Uterus (tissue), 4 donors: ENCODE measurements around the gene RAN. TPM values are rescaled to one million over a fixed set of nuclear protein-coding genes. Genes with fewer than 3 reads are reported as not detected.

ENCODE experiments used
- DNase-seq, 2 donors: peaks; one replicate each; pipeline ENCODE4 v3.0.0-alpha.2; 2019 to 2020
- H3K27ac ChIP-seq, 2 donors: fragments of 200-600 bp; sonication (generic); 1 replicate in 1 of 2; 2 replicates in 1 of 2; pipeline ENCODE4 v1.5.1; 2016 to 2018
- H3K27me3 ChIP-seq, 2 donors: fragments of 200-600 bp; sonication (generic); one replicate each; pipeline ENCODE4 v1.5.1; 2018 to 2019; ENCODE audit warnings: control low read depth in 1 of 2
- H3K36me3 ChIP-seq, 2 donors: fragments of 200-600 bp; sonication (generic); one replicate each; pipeline ENCODE4 v1.5.1; 2019; ENCODE audit warnings: control low read depth in 1 of 2
- H3K4me1 ChIP-seq, 2 donors: fragments of 200-600 bp; sonication (generic); one replicate each; pipeline ENCODE4 v1.5.1; 2018 to 2019; ENCODE audit warnings: control low read depth in 1 of 2
- H3K4me3 ChIP-seq, 2 donors: fragments of 200-600 bp; sonication (generic); 1 replicate in 1 of 2; 2 replicates in 1 of 2; pipeline ENCODE4 v1.5.1; 2018 to 2019; ENCODE audit warnings: mild to moderate bottlenecking in 1 of 2
- H3K9me3 ChIP-seq, 2 donors: fragments of 200-600 bp; sonication (generic); one replicate each; pipeline ENCODE4 v1.5.1; 2019; ENCODE audit warnings: control low read depth in 1 of 2
- CTCF ChIP-seq, 4 experiments: fragments of 200-600 bp in 2 of 4; fragments of 450-650 bp in 2 of 4; sonication (generic) in 2 of 4; IDR thresholded peaks; one replicate each; pipeline ENCODE4 v1.5.1; 2016 to 2019; ENCODE audit warnings: antibody characterized with exemption in 4 of 4, mild to moderate bottlenecking in 2 of 4, moderate library complexity in 1 of 4
- POLR2A ChIP-seq, 2 donors: fragments of 450-650 bp; IDR thresholded peaks; one replicate each; pipeline ENCODE4 v1.6.1; 2016; ENCODE audit warnings: antibody characterized with exemption in 2 of 2, mild to moderate bottlenecking in 1 of 2, moderate library complexity in 1 of 2
- intact Hi-C: fragments of 100-400 bp; cut with DNase I; formaldehyde crosslinking; loops from one replicate; pipeline ENCODE4 v1.15.1; 2023; ENCODE audit warnings: low total_unique reads
- total RNA-seq, 4 donors: library from RNA; depleted of rRNA in 3 of 4; stranded (reverse); fragments of >200 nt in 3 of 4; gene quantifications; one replicate each; pipeline versions ENCODE4 v1.1.0 to v1.2.4, GENCODE V29; 2014 to 2023
- donor health status: DM: yes; HTN: yes; CAD: no.

RAN gene
- total RNA-seq, result 100 to 1,000 TPM in 3 of 4 donors, 10 to 100 TPM in 1; 64.6 to 287 (median 177) TPM

GRCh38 chr12:130871286-130872178 is at the start of gene RAN:
TSS of gene RAN (plus strand) at chr12:130872066. CDS start at chr12:130872594, 528 bp downstream.
- Histone ChIP-seq H3K27ac (peak within 1 kb of the TSS; percentile 85 to 90), H3K36me3 (no peaks in the 10 kb centered on the region), H3K4me1 (peaks cover 4 to 12% of the 10 kb centered on the region in 2 donors), H3K9me3 (no peaks in the 10 kb centered on the region), H3K27me3 (no peaks in the 10 kb centered on the region), H3K4me3 (peak within 1 kb of the TSS; percentile 45 to 96)
- intact Hi-C loops, result loop anchor here (5.0 kb wide), 1 partner anchor 34 kb away; the partner anchor contains the start of gene STX2
- peak; percentile 89 to 94 for DNase-seq
- TF ChIP-seq POLR2A (IDR thresholded peaks at IDR 0.05), result peak; percentile 42 to 50
- peak in 1 of 4 experiments; percentile 20 for TF ChIP-seq CTCF (IDR thresholded peaks at IDR 0.05)

- Histone ChIP-seq H3K27me3 (no peaks in the 10 kb centered on the region), H3K9me3 (no peaks in the 10 kb centered on the region), H3K27ac (no peak overlapping the region), H3K4me3 (no peak overlapping the region), H3K4me1 (no peaks in the 10 kb centered on the region), H3K36me3 (no peaks in the 10 kb centered on the region)
- TF ChIP-seq CTCF (IDR thresholded peaks at IDR 0.05) (no peak), POLR2A (IDR thresholded peaks at IDR 0.05) (no peak)
- intact Hi-C loops, result no loop called here
- DNase-seq, result no peak
Observed at GRCh38 chr12:130825771-130826150, 46.1 kb upstream of the RAN start.

- H3K36me3 ChIP-seq, result no peaks in the 10 kb centered on the region
- no peaks in the 10 kb centered on the region for H3K9me3 ChIP-seq
- H3K27ac ChIP-seq, result no peak overlapping the region
- TF ChIP-seq CTCF (IDR thresholded peaks at IDR 0.05) (peak; percentile 17 to 31 (median 25)), POLR2A (IDR thresholded peaks at IDR 0.05) (no peak)
- no peaks in the 10 kb centered on the region for H3K4me1 ChIP-seq
- DNase-seq, result no peak
- H3K27me3 ChIP-seq, result no peaks in the 10 kb centered on the region
- intact Hi-C loops, result no loop called here
- no peak overlapping the region for H3K4me3 ChIP-seq
Observed at GRCh38 chr12:130826151-130826801, 45.6 kb upstream of the RAN start.

GRCh38 chr12:130827432-130827831 is 44.4 kb upstream of the RAN start:
- H3K36me3 ChIP-seq, result no peaks in the 10 kb centered on the region
- DNase-seq, result no peak
- peak overlapping the region; percentile 0 to 23 for H3K27ac ChIP-seq
- no peaks in the 10 kb centered on the region for H3K27me3 ChIP-seq
- no peak for TF ChIP-seq CTCF (IDR thresholded peaks at IDR 0.05)
- no peak for TF ChIP-seq POLR2A (IDR thresholded peaks at IDR 0.05)
- H3K4me3 ChIP-seq, result no peak overlapping the region
- intact Hi-C loops, result no loop called here
- no peaks in the 10 kb centered on the region for H3K9me3 ChIP-seq
- H3K4me1 ChIP-seq, result no peaks in the 10 kb centered on the region

GRCh38 chr12:130828895-130829294 is 43.0 kb upstream of the RAN start:
- Histone ChIP-seq H3K4me1 (no peaks in the 10 kb centered on the region), H3K9me3 (no peaks in the 10 kb centered on the region), H3K27ac (no peak overlapping the region), H3K27me3 (no peaks in the 10 kb centered on the region), H3K4me3 (no peak overlapping the region), H3K36me3 (no peaks in the 10 kb centered on the region)
- intact Hi-C loops, result no loop called here
- no peak for DNase-seq
- TF ChIP-seq CTCF (IDR thresholded peaks at IDR 0.05) (no peak), POLR2A (IDR thresholded peaks at IDR 0.05) (no peak)
